ENCODE measurements around the gene G6PC3.
A peak's percentile ranks its signal among the peaks of the same experiment; 100 is the strongest.

Gene G6PC3

GRCh38 chr17:44067545-44067940, 3.0 kb upstream of the G6PC3 start:
- DNase-seq (no peak), ATAC-seq (replicated peaks) (no peak)
- Mint-ChIP-seq H3K4me1 (peaks cover 26 to 69% of the 10 kb centered on the region in 2 donors), H3K27ac (no peak overlapping the region), H3K36me3 (peaks cover 5 to 28% of the 10 kb centered on the region in 2 donors), H3K27me3 (no peaks in the 10 kb centered on the region), H3K4me3 (no peak overlapping the region), H3K9me3 (no peaks in the 10 kb centered on the region)

GRCh38 chr17:44069974-44070454, 521 bp upstream of the G6PC3 start:
- ATAC-seq (replicated peaks) (no peak), DNase-seq (no peak)
- Mint-ChIP-seq H3K4me3 (peak overlapping the region; percentile 96 to 98), H3K27ac (peak overlapping the region; percentile 97), H3K9me3 (no peaks in the 10 kb centered on the region), H3K4me1 (peaks cover 26 to 61% of the 10 kb centered on the region in 2 donors), H3K27me3 (no peaks in the 10 kb centered on the region), H3K36me3 (peaks cover 11 to 27% of the 10 kb centered on the region in 2 donors)

DNA sequence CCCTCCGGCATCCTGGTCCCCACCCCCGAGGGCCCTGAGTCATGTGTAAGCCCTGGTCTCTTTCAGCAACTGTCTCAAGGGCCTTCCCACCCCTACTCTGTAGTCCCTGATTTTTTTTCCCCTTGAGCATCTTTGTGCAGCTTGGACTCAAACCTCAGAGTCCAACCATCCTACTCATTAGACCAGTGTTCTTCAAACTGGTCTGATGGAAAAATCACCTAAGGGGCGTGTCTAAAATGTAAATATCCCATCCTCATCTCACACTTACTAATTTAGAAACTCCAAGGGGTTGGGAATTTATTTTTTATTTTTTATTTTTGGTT, 624 bp downstream of the G6PC3 start:
- Mint-ChIP-seq H3K27ac (peak overlapping the region; percentile 97), H3K27me3 (no peaks in the 10 kb centered on the region), H3K4me1 (peaks cover 20 to 53% of the 10 kb centered on the region in 2 donors), H3K36me3 (peaks cover 17 to 31% of the 10 kb centered on the region in 2 donors), H3K4me3 (peak overlapping the region; percentile 96 to 98), H3K9me3 (no peaks in the 10 kb centered on the region)
- DNase-seq (no peak), ATAC-seq (replicated peaks) (no peak)

DNA sequence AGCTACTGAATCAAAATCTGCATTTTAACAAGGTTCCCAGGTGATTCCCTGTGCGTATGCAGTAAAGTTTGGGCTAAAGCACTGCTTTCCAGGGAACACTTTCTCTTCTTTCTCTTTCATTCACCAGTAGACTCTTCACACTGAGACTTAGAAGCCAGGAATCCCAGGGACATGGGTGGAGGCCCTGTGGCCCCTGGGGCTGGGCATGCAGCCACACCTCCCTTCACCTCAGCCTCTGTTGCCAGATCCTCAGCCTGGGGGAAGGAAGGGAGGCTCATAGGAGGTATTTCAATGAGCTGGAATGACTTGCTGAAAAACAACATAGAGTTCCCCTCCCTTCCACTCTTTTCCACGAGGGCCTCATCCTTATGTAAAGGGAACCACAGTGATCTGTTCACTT, 1.2 kb downstream of the G6PC3 start:
- no peaks in the 10 kb centered on the region for H3K9me3 Mint-ChIP-seq
- peaks cover 20 to 36% of the 10 kb centered on the region in 2 donors for H3K36me3 Mint-ChIP-seq
- no peak for DNase-seq
- peak overlapping the region; percentile 81 to 96 for H3K4me3 Mint-ChIP-seq
- ATAC-seq (replicated peaks): no peak
- H3K27ac Mint-ChIP-seq: peak overlapping the region; percentile 57
- no peaks in the 10 kb centered on the region for H3K27me3 Mint-ChIP-seq
- peaks cover 18 to 48% of the 10 kb centered on the region in 2 donors for H3K4me1 Mint-ChIP-seq

DNA sequence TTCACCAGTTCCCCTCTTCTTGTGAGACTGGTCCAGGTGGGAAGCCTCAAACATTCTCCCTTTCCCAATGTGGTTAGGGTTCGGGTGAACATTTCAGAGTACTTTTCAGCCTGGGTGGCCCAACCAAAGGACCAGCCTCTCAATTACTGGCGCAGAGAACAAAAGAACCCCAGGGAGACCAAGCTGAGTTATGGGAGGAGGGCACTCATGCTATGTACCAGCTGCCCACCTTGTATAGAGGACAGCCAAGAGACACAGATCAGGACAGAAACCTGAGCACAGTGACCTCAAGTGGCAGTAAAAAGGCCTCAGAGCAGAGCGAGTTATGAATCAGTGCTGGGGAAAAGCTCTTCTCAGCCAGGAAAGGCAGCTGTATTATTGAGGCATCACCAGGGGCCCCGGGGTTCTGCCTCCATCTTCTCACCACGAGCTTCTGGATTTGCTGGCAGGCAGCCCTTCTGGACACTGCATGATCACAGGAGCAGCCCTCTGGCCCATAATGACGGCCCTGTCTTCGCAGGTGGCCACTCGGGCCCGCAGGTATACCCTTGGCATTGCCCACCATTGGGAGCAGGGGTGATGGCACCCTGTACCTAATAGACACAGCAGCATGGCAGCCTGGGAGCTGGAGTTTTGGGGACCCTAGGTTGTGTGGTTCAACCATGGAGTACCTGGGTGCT, 3.8 kb downstream of the G6PC3 start:
- Mint-ChIP-seq H3K27me3 (no peaks in the 10 kb centered on the region), H3K4me1 (peaks cover 18 to 36% of the 10 kb centered on the region in 2 donors), H3K36me3 (peaks cover 24 to 52% of the 10 kb centered on the region in 2 donors), H3K4me3 (peak overlapping the region in 1 of 2 donors; percentile 28), H3K27ac (no peak overlapping the region), H3K9me3 (no peaks in the 10 kb centered on the region)
- ATAC-seq (replicated peaks): no peak
- DNase-seq: no peak

GRCh38 chr17:44074911-44075285, 4.4 kb downstream of the G6PC3 start:
- DNase-seq: no peak
- H3K4me1 Mint-ChIP-seq: peaks cover 20 to 37% of the 10 kb centered on the region in 2 donors
- no peak overlapping the region for H3K4me3 Mint-ChIP-seq
- no peaks in the 10 kb centered on the region for H3K9me3 Mint-ChIP-seq
- H3K27me3 Mint-ChIP-seq: no peaks in the 10 kb centered on the region
- peak overlapping the region; percentile 62 for H3K27ac Mint-ChIP-seq
- peaks cover 26 to 55% of the 10 kb centered on the region in 2 donors for H3K36me3 Mint-ChIP-seq
- ATAC-seq (replicated peaks): no peak

- Mint-ChIP-seq H3K36me3 (peaks cover 32 to 63% of the 10 kb centered on the region in 2 donors), H3K4me1 (peaks cover 19 to 37% of the 10 kb centered on the region in 2 donors), H3K9me3 (no peaks in the 10 kb centered on the region), H3K27me3 (no peaks in the 10 kb centered on the region), H3K27ac (peak overlapping the region; percentile 51), H3K4me3 (no peak overlapping the region)
- no peak for DNase-seq
- no peak for ATAC-seq (replicated peaks)
These were observed 5.2 kb downstream of the G6PC3 start for GRCh38 chr17:44075598-44076293.

GRCh38 chr17:44076716-44077594, 6.4 kb downstream of the G6PC3 start:
- H3K9me3 Mint-ChIP-seq: no peaks in the 10 kb centered on the region
- H3K27ac Mint-ChIP-seq: peak overlapping the region; percentile 79
- ATAC-seq (replicated peaks): no peak

GRCh38 chr17:44077595-44077909, 7.0 kb downstream of the G6PC3 start:
- DNase-seq (no peak), ATAC-seq (replicated peaks) (no peak)
- H3K4me1 Mint-ChIP-seq: peaks cover 13 to 22% of the 10 kb centered on the region in 2 donors
- H3K27ac Mint-ChIP-seq: peak overlapping the region; percentile 79
- no peaks in the 10 kb centered on the region for H3K9me3 Mint-ChIP-seq
- no peaks in the 10 kb centered on the region for H3K27me3 Mint-ChIP-seq
- H3K4me3 Mint-ChIP-seq: no peak overlapping the region
- peaks cover 42 to 66% of the 10 kb centered on the region in 2 donors for H3K36me3 Mint-ChIP-seq

More at GRCh38 chr17:44076716-44077594, 6.4 kb downstream of the G6PC3 start:
- peaks cover 13 to 25% of the 10 kb centered on the region in 2 donors for H3K4me1 Mint-ChIP-seq
- no peaks in the 10 kb centered on the region for H3K27me3 Mint-ChIP-seq
- no peak for DNase-seq
- peaks cover 38 to 62% of the 10 kb centered on the region in 2 donors for H3K36me3 Mint-ChIP-seq
- no peak overlapping the region for H3K4me3 Mint-ChIP-seq

GRCh38 chr17:44078412-44078811, 7.9 kb downstream of the G6PC3 start:
- H3K27ac Mint-ChIP-seq: peak overlapping the region; percentile 32
- no peak for ATAC-seq (replicated peaks)
- H3K36me3 Mint-ChIP-seq: peaks cover 50 to 68% of the 10 kb centered on the region in 2 donors
- no peak for DNase-seq
- H3K4me1 Mint-ChIP-seq: peaks cover 12 to 15% of the 10 kb centered on the region in 2 donors
- H3K27me3 Mint-ChIP-seq: no peaks in the 10 kb centered on the region
- H3K4me3 Mint-ChIP-seq: no peak overlapping the region
- no peaks in the 10 kb centered on the region for H3K9me3 Mint-ChIP-seq

- ATAC-seq (replicated peaks) (peak; percentile 39 to 48), DNase-seq (no peak)
- peak overlapping the region; percentile 76 for H3K27ac Mint-ChIP-seq
- H3K4me3 Mint-ChIP-seq: no peak overlapping the region
- peaks cover 49 to 59% of the 10 kb centered on the region in 2 donors for H3K36me3 Mint-ChIP-seq
- H3K27me3 Mint-ChIP-seq: no peaks in the 10 kb centered on the region
- H3K4me1 Mint-ChIP-seq: peaks cover 11% of the 10 kb centered on the region in 2 donors
- no peaks in the 10 kb centered on the region for H3K9me3 Mint-ChIP-seq
These were observed 9.6 kb downstream of the G6PC3 start for GRCh38 chr17:44079877-44080821.

- DNase-seq (no peak), ATAC-seq (replicated peaks) (no peak)
- no peaks in the 10 kb centered on the region for H3K9me3 Mint-ChIP-seq
- no peaks in the 10 kb centered on the region for H3K27me3 Mint-ChIP-seq
- peak overlapping the region; percentile 56 for H3K27ac Mint-ChIP-seq
- H3K4me1 Mint-ChIP-seq: peaks cover 13 to 15% of the 10 kb centered on the region in 2 donors
- H3K36me3 Mint-ChIP-seq: peaks cover 41 to 48% of the 10 kb centered on the region in 2 donors
- H3K4me3 Mint-ChIP-seq: no peak overlapping the region
These were observed 11.1 kb downstream of the G6PC3 start for GRCh38 chr17:44081681-44082080.

GRCh38 chr17:44082256-44082927, 11.9 kb downstream of the G6PC3 start:
- no peak for DNase-seq
- Mint-ChIP-seq H3K27ac (peak overlapping the region; percentile 48), H3K36me3 (peaks cover 43 to 51% of the 10 kb centered on the region in 2 donors), H3K27me3 (no peaks in the 10 kb centered on the region), H3K4me3 (no peak overlapping the region), H3K4me1 (peaks cover 17 to 21% of the 10 kb centered on the region in 2 donors), H3K9me3 (no peaks in the 10 kb centered on the region)
- ATAC-seq (replicated peaks): no peak
